A549 (cell line): ENCODE data around the gene ENTPD5.
"Not testable (repeated sequence)": the region's sequence is repeated elsewhere in the genome, so short reads cannot be mapped to it uniquely, and the experiment has no call there.

ENCODE experiments used
- ATOH8 ChIP-seq: fragments of 250-450 bp; sonication (Bioruptor Pico); IDR thresholded peaks from 2 replicates; pipeline ENCODE4 v1.5.0; 2020; ENCODE audit warnings: low read depth, mild to moderate bottlenecking, moderate library complexity
- CHD2 ChIP-seq: fragments of 150-350 bp; IDR thresholded peaks from 2 replicates; pipeline ENCODE4 v1.6.1; 2014; ENCODE audit warnings: low read length; ENCODE audit not compliant: partially characterized antibody
- CTCF ChIP-seq: fragments of >200 bp; sonication (Bioruptor Twin); formaldehyde crosslinking; IDR thresholded peaks from 3 replicates; pipeline ENCODE4 v1.5.1; 2016
- JUN ChIP-seq, 2 experiments: fragments of >200 bp; sonication (Bioruptor Twin); formaldehyde crosslinking; IDR thresholded peaks; 2 replicates in 1 of 2; 3 replicates in 1 of 2; pipeline ENCODE4 v1.6.1; 2016 to 2017
- MAZ ChIP-seq: fragments of 150-350 bp; IDR thresholded peaks from 2 replicates; pipeline ENCODE4 v1.6.1; 2014; ENCODE audit warnings: antibody characterized with exemption, low read depth, low read length, borderline replicate concordance
- MYC ChIP-seq: IDR thresholded peaks from 2 replicates; pipeline ENCODE4 v1.6.1; 2012; ENCODE audit warnings: mild to moderate bottlenecking, inconsistent platforms, low read length, improper control_type of control experiment, borderline replicate concordance
- POLR2A ChIP-seq: IDR thresholded peaks from 2 replicates; pipeline ENCODE4 v1.6.1; 2012; ENCODE audit warnings: mild to moderate bottlenecking, low read length
- RFX5 ChIP-seq: fragments of 450-650 bp; IDR thresholded peaks from 2 replicates; pipeline ENCODE4 v1.7.1; 2014; ENCODE audit warnings: antibody characterized with exemption, mild to moderate bottlenecking, moderate library complexity
- SREBF2 ChIP-seq: fragments of 450-650 bp; IDR thresholded peaks from 2 replicates; pipeline ENCODE4 v1.6.1; 2014; ENCODE audit warnings: mild to moderate bottlenecking, moderate library complexity
- TF ChIP-seq, protein P1 (sequence below): fragments of 200-600 bp; sonication (generic); IDR thresholded peaks from 2 replicates; pipeline ENCODE4 v1.6.1; 2016; ENCODE audit warnings: antibody characterized with exemption, mild to moderate bottlenecking, moderate library complexity
- TF ChIP-seq, protein P2 (sequence below): fragments of 450-650 bp; IDR thresholded peaks from 2 replicates; pipeline ENCODE4 v1.6.1; 2014; ENCODE audit warnings: antibody characterized with exemption

GRCh38 chr14:73919457-73919856, 99.6 kb downstream of the ENTPD5 start:
- TF ChIP-seq CHD2; SREBF2; CTCF; RFX5; JUN (IDR thresholded peaks at IDR 0.05); MAZ; POLR2A; ATOH8 (CRISPR knock-in tag); MYC: not testable (repeated sequence)
- TF ChIP-seq, protein P1, sequence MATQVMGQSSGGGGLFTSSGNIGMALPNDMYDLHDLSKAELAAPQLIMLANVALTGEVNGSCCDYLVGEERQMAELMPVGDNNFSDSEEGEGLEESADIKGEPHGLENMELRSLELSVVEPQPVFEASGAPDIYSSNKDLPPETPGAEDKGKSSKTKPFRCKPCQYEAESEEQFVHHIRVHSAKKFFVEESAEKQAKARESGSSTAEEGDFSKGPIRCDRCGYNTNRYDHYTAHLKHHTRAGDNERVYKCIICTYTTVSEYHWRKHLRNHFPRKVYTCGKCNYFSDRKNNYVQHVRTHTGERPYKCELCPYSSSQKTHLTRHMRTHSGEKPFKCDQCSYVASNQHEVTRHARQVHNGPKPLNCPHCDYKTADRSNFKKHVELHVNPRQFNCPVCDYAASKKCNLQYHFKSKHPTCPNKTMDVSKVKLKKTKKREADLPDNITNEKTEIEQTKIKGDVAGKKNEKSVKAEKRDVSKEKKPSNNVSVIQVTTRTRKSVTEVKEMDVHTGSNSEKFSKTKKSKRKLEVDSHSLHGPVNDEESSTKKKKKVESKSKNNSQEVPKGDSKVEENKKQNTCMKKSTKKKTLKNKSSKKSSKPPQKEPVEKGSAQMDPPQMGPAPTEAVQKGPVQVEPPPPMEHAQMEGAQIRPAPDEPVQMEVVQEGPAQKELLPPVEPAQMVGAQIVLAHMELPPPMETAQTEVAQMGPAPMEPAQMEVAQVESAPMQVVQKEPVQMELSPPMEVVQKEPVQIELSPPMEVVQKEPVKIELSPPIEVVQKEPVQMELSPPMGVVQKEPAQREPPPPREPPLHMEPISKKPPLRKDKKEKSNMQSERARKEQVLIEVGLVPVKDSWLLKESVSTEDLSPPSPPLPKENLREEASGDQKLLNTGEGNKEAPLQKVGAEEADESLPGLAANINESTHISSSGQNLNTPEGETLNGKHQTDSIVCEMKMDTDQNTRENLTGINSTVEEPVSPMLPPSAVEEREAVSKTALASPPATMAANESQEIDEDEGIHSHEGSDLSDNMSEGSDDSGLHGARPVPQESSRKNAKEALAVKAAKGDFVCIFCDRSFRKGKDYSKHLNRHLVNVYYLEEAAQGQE, result not testable (repeated sequence)
- TF ChIP-seq, protein P2, sequence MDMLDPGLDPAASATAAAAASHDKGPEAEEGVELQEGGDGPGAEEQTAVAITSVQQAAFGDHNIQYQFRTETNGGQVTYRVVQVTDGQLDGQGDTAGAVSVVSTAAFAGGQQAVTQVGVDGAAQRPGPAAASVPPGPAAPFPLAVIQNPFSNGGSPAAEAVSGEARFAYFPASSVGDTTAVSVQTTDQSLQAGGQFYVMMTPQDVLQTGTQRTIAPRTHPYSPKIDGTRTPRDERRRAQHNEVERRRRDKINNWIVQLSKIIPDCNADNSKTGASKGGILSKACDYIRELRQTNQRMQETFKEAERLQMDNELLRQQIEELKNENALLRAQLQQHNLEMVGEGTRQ, result not testable (repeated sequence)
